Endothelial cell of umbilical vein (primary cell): ENCODE results near the gene ATF3. TPM values are rescaled to one million over a fixed set of nuclear protein-coding genes. Genes with fewer than 3 reads are reported as not detected.

Source experiments
- BruUV-seq: library from RNA; stranded (reverse); fragments of 400-500 nt; replicated peaks from 2 replicates; lab custom pipeline; 2021; lab: Mats Ljungman, UMichigan
- CTCF ChIA-PET: fragments of 300-600, 350-600 bp; sonication (Branson Sonifier 250); formaldehyde crosslinking; loops from one replicate; lab custom pipeline; 2021; ENCODE audit warnings: antibody characterized with exemption, inconsistent platforms; lab: Charles Lee
- POLR2A ChIA-PET: fragments of 300-600, 350-600 bp; sonication (Branson Sonifier 250); formaldehyde crosslinking; loops from one replicate; lab custom pipeline; 2021; ENCODE audit warnings: antibody characterized with exemption, inconsistent platforms; lab: Charles Lee
- DNase-seq: peaks from one replicate; pipeline ENCODE4 v3.0.0-alpha.2; 2011; ENCODE audit warnings: low read depth, low spot score
- FAIRE-seq: peaks from 2 replicates; lab custom pipeline; 2011; peaks lifted over from hg19 to GRCh38; lab: Jason Lieb, UNC
- H2AFZ ChIP-seq: 2 replicates; pipeline ENCODE4 v1.6.0; 2012; ENCODE audit warnings: low read depth, low read length, control low read depth, inconsistent platforms
- H3K27ac ChIP-seq: 2 replicates; pipeline ENCODE4 v1.5.1; 2011; ENCODE audit warnings: low read depth, mild to moderate bottlenecking, control low read depth, low read length, moderate library complexity; ENCODE audit not compliant: insufficient read depth
- H3K27me3 ChIP-seq, 2 experiments: 2 replicates each; pipeline versions ENCODE4 v1.6.0 to v1.6.1; 2011; ENCODE audit warnings: low read length in 2 of 2, mixed read lengths in 1 of 2; ENCODE audit not compliant: control insufficient read depth in 2 of 2, insufficient read depth in 2 of 2
- H3K36me3 ChIP-seq, 2 experiments: 2 replicates in 1 of 2; 3 replicates in 1 of 2; pipeline ENCODE4 v1.5.1; 2011; ENCODE audit warnings: low read length in 2 of 2, mild to moderate bottlenecking in 1 of 2, moderate library complexity in 1 of 2; ENCODE audit not compliant: control insufficient read depth in 2 of 2, insufficient read depth in 2 of 2; ENCODE audit errors: extremely low read depth in 1 of 2
- H3K4me1 ChIP-seq: 3 replicates; pipeline ENCODE4 v1.5.1; 2011; ENCODE audit warnings: mild to moderate bottlenecking, low read length; ENCODE audit not compliant: control insufficient read depth, insufficient read depth; ENCODE audit errors: extremely low read depth
- H3K4me2 ChIP-seq: 2 replicates; pipeline ENCODE4 v1.6.1; 2011; ENCODE audit warnings: low read length, control low read depth, mixed read lengths; ENCODE audit not compliant: insufficient read depth
- H3K4me3 ChIP-seq, 3 experiments: fragments of 200-600 bp in 1 of 3; sonication (generic), shearing (Covaris generic) in 1 of 3; replicated peaks in 1 of 3; 2 replicates each; pipeline ENCODE4 v1.5.1; 2011 to 2016; ENCODE audit warnings: control low read depth in 3 of 3, low read length in 3 of 3, mild to moderate bottlenecking in 2 of 3, inconsistent platforms in 1 of 3, low read depth in 1 of 3, moderate library complexity in 1 of 3; ENCODE audit not compliant: insufficient read depth in 1 of 3
- H3K79me2 ChIP-seq: 2 replicates; pipeline ENCODE4 v1.6.0; 2012; ENCODE audit warnings: low read length, inconsistent platforms; ENCODE audit not compliant: control insufficient read depth, insufficient read depth
- H3K9ac ChIP-seq: replicated peaks from 2 replicates; pipeline ENCODE3; 2011; ENCODE audit warnings: low read length, control low read depth; ENCODE audit not compliant: insufficient read depth; ENCODE audit errors: extremely low read depth
- H3K9me1 ChIP-seq: replicated peaks from 3 replicates; pipeline ENCODE4 v1.6.0; 2011; ENCODE audit warnings: mild to moderate bottlenecking, low read length; ENCODE audit not compliant: control insufficient read depth, insufficient read depth; ENCODE audit errors: extremely low read depth
- H3K9me3 ChIP-seq: replicated peaks from 2 replicates; pipeline ENCODE4 v1.5.1; 2012; ENCODE audit warnings: low read length, inconsistent platforms; ENCODE audit not compliant: control insufficient read depth, insufficient read depth
- H4K20me1 ChIP-seq: replicated peaks from 2 replicates; pipeline ENCODE3; 2011; ENCODE audit warnings: mild to moderate bottlenecking, low read length; ENCODE audit not compliant: control insufficient read depth, insufficient read depth; ENCODE audit errors: extremely low read depth
- EZH2 ChIP-seq: IDR thresholded peaks from 2 replicates; pipeline ENCODE4 v1.6.1; 2012; ENCODE audit warnings: borderline replicate concordance, low read depth, mild to moderate bottlenecking, moderate library complexity, low read length, inconsistent platforms; ENCODE audit not compliant: severe bottlenecking
- GATA2 ChIP-seq: IDR thresholded peaks from 2 replicates; pipeline ENCODE4 v1.7.0; 2011; ENCODE audit warnings: low read depth, mild to moderate bottlenecking, moderate library complexity, mixed read lengths, low read length; ENCODE audit not compliant: insufficient read length, insufficient read depth
- JUN ChIP-seq: IDR thresholded peaks from 2 replicates; pipeline ENCODE4 v1.6.1; 2011; ENCODE audit warnings: borderline replicate concordance, low read depth; ENCODE audit not compliant: insufficient read length, insufficient read depth
- MYC ChIP-seq: IDR thresholded peaks from one replicate; pipeline ENCODE4 v1.6.1; 2011; ENCODE audit warnings: mild to moderate bottlenecking, low read depth, low read length
- POLR2A ChIP-seq: IDR thresholded peaks from 2 replicates; pipeline ENCODE4 v1.6.1; 2012; ENCODE audit warnings: low read depth, mild to moderate bottlenecking, control low read depth, low read length
- POLR2AphosphoS5 ChIP-seq: IDR thresholded peaks from 2 replicates; pipeline ENCODE4 v1.6.1; 2012; ENCODE audit warnings: low read depth, mild to moderate bottlenecking, control low read depth, low read length, moderate library complexity; ENCODE audit not compliant: insufficient read depth
- dilution Hi-C: fragments of 300-500 bp; cut with MboI; formaldehyde crosslinking; loops from one replicate; pipeline ENCODE4 v1.15.0; 2019; ENCODE audit warnings: low sequenced_read_pairs; ENCODE audit not compliant: extremely low pct_ligation_motif_present
- intact Hi-C: fragments of 100-400 bp; cut with micrococcal nuclease; formaldehyde crosslinking; loops from one replicate; pipeline ENCODE4 v1.10.0; 2022
- polyA plus RNA-seq, 4 experiments: library from polyadenylated mRNA; depleted of rRNA in 3 of 4; stranded (reverse) in 3 of 4; unstranded in 1 of 4; fragments of >200 nt; gene quantifications; 2 replicates each; pipeline versions ENCODE4 v1.2.1 to v1.2.3, GENCODE V29; 2011 to 2012; ENCODE audit warnings: missing spikeins in 1 of 4
- total RNA-seq: library from RNA; stranded (reverse); gene quantifications from 2 replicates; pipeline ENCODE4 v1.2.3, GENCODE V29; 2021
- TF ChIP-seq, protein P1 (sequence below), 2 donors: IDR thresholded peaks; 1 replicate in 1 of 2; 2 replicates in 1 of 2; pipeline ENCODE4 v1.5.1; 2011; ENCODE audit warnings: low read length in 2 of 2, mild to moderate bottlenecking in 2 of 2, moderate library complexity in 2 of 2, control low read depth in 1 of 2, inconsistent platforms in 1 of 2, low read depth in 1 of 2; ENCODE audit not compliant: insufficient read depth in 1 of 2; ENCODE audit errors: extremely low read depth in 1 of 2
- TF ChIP-seq, protein P2 (sequence below): IDR thresholded peaks from 2 replicates; pipeline ENCODE4 v1.6.1; 2011; ENCODE audit not compliant: insufficient read depth, insufficient read length

The ATF3 gene
- total and polyA plus RNA-seq, 2 donors (not counting 3 experiments of a cell fraction or from before 2014, with no cell fraction given), result 6.1 to 17.1 TPM

GRCh38 chr1:212623603-212624002 lies 15.0 kb downstream of the ATF3 start:
- CTCF ChIA-PET, result interaction anchor here (0.8 to 1.3 kb wide), 2 partner anchors 9 to 41 kb away, joined by 3 to 5 read pairs; no protein-coding TSS in a partner anchor
- H3K9me3 ChIP-seq, result no peaks in the 10 kb centered on the region
- no peak for DNase-seq

More at GRCh38 chr1:212623603-212624002, 15.0 kb downstream of the ATF3 start:
- FAIRE-seq, result no peak
- BruUV-seq, result no TSS peak
- no peaks in the 10 kb centered on the region for H3K79me2 ChIP-seq
- H3K9ac ChIP-seq, result no peak overlapping the region
- intact Hi-C loops, result no loop called here
- H3K36me3 ChIP-seq, result peaks cover 0 to 2% of the 10 kb centered on the region in 2 experiments
- H3K4me1 ChIP-seq, result peaks cover 13% of the 10 kb centered on the region
- no peak overlapping the region for H3K4me3 ChIP-seq
- no peak overlapping the region for H3K27ac ChIP-seq
- dilution Hi-C loops, result no loop called here
- H3K9me1 ChIP-seq, result no peaks in the 10 kb centered on the region
- peaks cover 0 to 8% of the 10 kb centered on the region in 2 experiments for H3K27me3 ChIP-seq
- POLR2A ChIA-PET, result interaction anchor here (0.6 to 2.7 kb wide), 2 partner anchors 15 to 921 kb away, joined by 5 to 12 read pairs; partner anchors contain the start of gene ATF3
- H2AFZ ChIP-seq, result no peak overlapping the region
- TF ChIP-seq MYC, result no peak
- TF ChIP-seq POLR2A, result no peak
- TF ChIP-seq POLR2AphosphoS5, result no peak
- TF ChIP-seq JUN, result no peak
- TF ChIP-seq, protein P1, sequence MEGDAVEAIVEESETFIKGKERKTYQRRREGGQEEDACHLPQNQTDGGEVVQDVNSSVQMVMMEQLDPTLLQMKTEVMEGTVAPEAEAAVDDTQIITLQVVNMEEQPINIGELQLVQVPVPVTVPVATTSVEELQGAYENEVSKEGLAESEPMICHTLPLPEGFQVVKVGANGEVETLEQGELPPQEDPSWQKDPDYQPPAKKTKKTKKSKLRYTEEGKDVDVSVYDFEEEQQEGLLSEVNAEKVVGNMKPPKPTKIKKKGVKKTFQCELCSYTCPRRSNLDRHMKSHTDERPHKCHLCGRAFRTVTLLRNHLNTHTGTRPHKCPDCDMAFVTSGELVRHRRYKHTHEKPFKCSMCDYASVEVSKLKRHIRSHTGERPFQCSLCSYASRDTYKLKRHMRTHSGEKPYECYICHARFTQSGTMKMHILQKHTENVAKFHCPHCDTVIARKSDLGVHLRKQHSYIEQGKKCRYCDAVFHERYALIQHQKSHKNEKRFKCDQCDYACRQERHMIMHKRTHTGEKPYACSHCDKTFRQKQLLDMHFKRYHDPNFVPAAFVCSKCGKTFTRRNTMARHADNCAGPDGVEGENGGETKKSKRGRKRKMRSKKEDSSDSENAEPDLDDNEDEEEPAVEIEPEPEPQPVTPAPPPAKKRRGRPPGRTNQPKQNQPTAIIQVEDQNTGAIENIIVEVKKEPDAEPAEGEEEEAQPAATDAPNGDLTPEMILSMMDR (IDR thresholded peaks at IDR 0.05; ENCODE audit: extremely low read depth in 1 of 2, insufficient read depth in 1 of 2, low read depth in 1 of 2, low read length in 2 of 2), result no peak
- TF ChIP-seq EZH2, result no peak
- TF ChIP-seq GATA2, result no peak
- TF ChIP-seq, protein P2, sequence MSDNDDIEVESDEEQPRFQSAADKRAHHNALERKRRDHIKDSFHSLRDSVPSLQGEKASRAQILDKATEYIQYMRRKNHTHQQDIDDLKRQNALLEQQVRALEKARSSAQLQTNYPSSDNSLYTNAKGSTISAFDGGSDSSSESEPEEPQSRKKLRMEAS, result no peak
- no peak overlapping the region for H3K4me2 ChIP-seq
- no peaks in the 10 kb centered on the region for H4K20me1 ChIP-seq
